Suppressor macrophage treated with lipopolysaccharide for 1 hour (primary cell): ENCODE results near the gene OPRD1.
"Not testable (repeated sequence)": the region's sequence is repeated elsewhere in the genome, so short reads cannot be mapped to it uniquely, and the experiment has no call there.

Experiments
- DNase-seq, 3 donors: peaks; one replicate each; pipeline ENCODE4 v3.0.0-alpha.2; 2020 to 2022

OPRD1 gene

GRCh38 chr1:28803051-28803450 lies 8.9 kb upstream of the OPRD1 start:
- no peak for DNase-seq

GRCh38 chr1:28803662-28804061 lies 8.3 kb upstream of the OPRD1 start:
- DNase-seq, result no peak

DNA sequence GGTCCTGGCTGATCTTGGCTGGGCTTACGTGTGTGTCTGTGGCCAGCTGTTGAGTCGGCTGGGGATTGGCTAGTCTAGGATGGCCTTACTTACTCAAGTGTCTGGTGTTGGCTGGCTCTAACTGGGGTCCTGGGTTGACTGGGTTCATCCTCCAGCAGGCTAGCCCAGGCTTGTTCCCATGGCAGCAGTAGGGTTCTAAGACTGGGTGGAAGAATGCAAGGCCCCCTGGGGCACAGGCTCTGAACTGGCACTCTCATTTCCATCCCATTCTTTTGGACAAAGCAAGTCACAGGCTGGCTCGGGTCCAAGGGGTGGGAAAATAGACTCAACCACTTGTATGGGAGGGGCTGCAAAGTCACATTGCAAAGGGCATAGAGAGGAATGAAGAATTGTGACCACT lies 7.9 kb upstream of the OPRD1 start:
- DNase-seq, result no peak

- no peak for DNase-seq
Measured at GRCh38 chr1:28807046-28807445, 4.9 kb upstream of the OPRD1 start.

GRCh38 chr1:28807986-28808385 lies 4.0 kb upstream of the OPRD1 start:
- DNase-seq, result no peak

DNA sequence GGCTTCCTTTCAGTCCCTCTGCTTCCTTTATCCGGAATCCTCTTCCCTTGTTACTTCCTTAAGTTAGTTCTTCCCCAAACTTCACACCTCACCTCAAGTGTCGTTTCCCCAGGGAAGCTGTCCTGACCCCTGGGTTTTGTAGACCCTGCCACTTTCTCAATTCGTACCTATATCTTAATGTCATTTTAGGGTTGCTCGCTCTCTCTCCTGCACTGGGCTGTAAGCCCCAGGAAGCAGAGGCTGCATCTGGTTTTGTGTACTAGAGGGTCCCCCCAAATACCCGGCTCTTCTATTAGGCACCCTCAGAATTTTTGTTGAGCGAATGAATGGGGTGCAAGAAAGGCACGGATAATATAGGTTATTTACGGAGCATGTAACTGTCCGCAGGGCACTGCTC lies 603 bp upstream of the OPRD1 start:
- no peak for DNase-seq

GRCh38 chr1:28812669-28813468 lies 899 bp downstream of the OPRD1 start:
- DNase-seq, result no peak

DNA sequence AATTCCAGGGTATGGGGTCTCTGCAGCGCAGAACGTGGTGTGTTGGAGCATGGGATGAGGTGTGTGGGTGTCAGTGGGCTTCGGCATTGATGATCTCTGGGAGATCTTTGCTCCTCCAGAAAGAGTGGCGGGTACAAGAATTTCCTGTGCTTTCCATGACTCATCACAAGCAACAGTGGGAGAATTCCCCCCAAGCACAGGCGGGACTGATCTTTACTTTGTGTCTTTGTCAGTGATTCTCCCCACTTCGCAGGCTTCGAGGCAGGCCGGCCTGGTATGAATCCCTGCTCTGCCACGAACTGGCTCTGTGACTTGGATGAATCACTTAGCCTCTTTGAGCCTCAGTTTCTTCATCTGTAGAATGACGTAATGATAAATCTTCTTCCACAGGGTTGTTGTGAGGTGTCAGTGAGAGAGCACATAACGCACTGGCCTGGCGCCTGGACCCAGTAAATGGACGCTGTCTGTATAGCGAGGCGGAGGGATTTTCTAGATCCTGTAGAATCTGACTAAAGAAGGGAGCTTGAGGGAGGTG lies 2.0 kb downstream of the OPRD1 start:
- no peak for DNase-seq

- no peak for DNase-seq
Measured at GRCh38 chr1:28815533-28816185, 3.7 kb downstream of the OPRD1 start.

DNA sequence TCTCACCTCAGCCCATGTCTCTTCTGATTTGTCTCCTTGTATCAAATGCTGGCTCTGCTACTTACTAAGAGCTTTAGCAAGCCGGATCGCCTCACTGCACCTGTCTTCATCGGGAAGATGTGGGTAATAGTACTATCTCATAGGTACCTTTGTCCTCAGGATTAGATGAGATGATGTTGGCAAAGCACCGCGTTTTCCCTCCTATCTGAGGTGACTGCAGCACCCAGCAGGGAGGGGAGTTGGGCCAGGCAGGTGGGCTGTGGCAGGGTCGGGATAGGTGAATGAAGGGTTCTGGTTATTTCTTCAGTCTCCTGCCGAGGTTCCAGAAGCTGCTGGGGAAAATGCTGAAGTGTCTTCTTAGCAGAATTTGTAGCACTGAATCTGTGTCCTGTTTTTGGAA lies 5.2 kb downstream of the OPRD1 start:
- DNase-seq, result no peak

- no peak for DNase-seq
Measured at GRCh38 chr1:28819020-28819419, 7.0 kb downstream of the OPRD1 start.

GRCh38 chr1:28822799-28823198 lies 10.8 kb downstream of the OPRD1 start:
- no peak for DNase-seq

DNA sequence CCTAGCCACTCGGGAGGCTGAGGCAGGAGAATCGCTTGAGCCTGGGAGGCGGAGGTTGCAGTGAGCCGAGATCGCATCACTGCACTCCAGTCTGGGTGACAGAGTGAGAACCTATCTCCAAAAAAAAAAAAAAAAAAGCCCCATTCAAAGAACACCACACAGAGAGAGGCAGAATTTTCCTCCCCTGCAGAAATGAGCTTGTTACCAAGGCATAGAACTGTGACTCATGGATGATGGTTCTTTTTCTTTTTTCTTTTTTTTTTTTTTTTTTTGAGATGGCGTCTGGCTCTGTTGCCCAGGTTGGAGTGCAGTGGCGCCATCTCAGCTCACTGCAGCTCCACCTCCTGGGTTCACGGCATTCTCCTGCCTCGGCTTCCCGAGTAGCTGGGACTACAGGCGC lies 12.1 kb downstream of the OPRD1 start:
- not testable (repeated sequence) for DNase-seq

GRCh38 chr1:28828227-28828858 lies 16.4 kb downstream of the OPRD1 start:
- not testable (repeated sequence) for DNase-seq

DNA sequence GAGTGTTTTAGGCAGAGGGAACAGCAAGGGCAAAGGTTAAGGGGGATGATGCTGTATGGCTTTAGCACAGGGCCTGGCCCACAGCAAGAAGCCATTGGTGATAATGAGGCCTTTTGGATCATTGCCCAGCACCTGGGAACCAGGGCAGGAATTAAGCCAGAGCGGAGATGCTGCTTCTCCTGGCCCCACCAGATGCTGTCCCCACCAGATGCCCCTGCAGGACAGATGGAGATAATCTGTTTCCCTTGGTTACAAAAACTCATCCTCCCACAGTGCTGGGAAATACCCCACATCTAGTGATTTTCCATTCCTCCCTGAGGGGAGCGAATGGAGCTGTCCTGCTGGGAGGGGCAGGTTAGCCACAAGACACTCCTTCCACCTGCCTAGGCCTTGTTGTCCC lies 18.8 kb downstream of the OPRD1 start:
- no peak for DNase-seq

- DNase-seq, result no peak
Measured at GRCh38 chr1:28832966-28833365, 21.0 kb downstream of the OPRD1 start.

GRCh38 chr1:28833381-28833780 lies 21.4 kb downstream of the OPRD1 start:
- no peak for DNase-seq

DNA sequence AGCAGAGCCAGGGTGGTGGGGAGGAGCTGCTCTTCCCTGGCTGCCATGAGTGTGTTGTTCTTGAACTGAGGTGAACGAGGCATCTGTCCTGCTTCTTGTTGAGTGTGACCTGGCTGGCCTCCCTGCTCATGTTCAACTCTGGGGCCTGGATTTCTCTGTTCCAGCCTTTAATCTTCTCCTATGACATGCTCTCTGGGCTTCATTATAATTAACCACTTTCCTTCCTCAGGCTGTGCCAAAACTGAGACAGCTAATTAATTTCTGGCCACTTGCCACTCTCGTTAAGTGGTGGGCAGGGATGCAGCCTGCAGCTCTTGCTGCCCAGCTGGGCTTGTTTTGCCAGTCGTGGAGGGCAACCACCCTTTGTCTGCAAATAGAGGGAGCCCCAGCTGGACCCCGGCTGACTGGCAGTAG lies 23.3 kb downstream of the OPRD1 start:
- no peak for DNase-seq

DNA sequence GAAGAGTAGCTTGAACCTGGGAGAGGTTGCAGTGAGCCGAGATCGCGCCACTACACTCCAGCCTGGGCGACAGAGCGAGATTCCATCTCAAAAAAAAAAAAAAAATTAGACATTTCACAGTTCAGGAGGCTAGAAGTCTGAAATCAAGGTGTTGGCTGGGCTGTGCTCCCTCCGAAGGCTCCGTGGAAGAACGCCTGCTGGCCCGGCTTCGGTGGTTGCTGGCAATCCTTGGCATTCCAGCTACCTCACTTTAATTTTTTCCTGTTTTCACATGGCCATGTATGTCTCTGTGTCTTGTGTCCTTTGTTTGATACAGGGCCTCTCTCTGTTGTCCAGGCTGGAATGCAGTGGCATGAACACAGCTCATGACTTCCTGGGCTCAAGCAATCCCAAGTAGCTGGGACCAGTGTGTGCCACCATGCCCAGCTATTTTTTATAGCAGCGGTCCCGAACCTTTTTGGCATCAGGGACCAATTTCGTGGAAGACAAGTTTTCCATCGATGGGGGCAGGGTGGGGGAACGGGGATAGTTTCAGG lies 24.5 kb downstream of the OPRD1 start:
- no peak for DNase-seq

- DNase-seq, result no peak
Measured at GRCh38 chr1:28840928-28841544, 29.1 kb downstream of the OPRD1 start.

DNA sequence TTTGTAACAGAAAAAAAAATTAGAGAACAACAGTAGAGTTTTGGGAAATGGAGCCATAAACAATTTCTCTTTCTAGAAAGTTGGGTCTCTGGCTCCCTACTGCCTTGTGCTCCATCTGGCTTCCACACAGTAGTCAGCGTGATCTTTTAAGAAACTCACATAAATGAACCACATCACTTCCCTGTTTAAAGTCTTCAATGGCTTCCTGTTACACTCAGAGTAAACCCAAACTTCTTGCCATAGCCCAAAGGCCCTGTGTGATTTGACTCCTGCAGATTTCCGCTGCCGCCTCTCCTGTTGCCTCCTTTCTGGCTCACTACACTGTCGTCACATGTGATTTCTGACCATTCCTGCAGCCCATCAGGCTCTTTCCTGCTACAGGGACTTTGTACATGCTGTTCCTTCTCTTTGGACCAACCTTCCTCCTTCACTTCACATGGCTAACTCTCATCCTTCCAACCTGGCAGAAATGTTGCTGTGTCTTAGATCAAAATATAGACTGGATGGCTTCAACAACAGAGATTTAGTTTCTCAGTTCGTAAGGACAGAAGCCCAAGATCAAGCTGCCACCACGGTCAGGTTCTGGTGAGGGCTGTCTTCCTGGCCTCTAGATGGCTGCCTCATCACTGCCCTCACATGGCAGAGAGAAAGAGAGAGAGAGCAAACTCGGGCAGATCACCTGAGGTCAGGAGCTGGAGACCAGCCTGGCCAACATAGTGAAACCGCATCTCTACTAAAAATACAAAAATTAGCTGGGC lies 34.0 kb downstream of the OPRD1 start:
- peak; percentile 10 to 27 (median 17) for DNase-seq

GRCh38 chr1:28847207-28847606 lies 35.2 kb downstream of the OPRD1 start:
- not testable (repeated sequence) for DNase-seq
